Testis (tissue), 2 donors: ENCODE results near the gene ARHGAP44.

ENCODE experiments used
- POLR2A ChIP-seq: fragments of 450-650 bp; IDR thresholded peaks from one replicate; pipeline ENCODE4 v1.6.1; 2017; ENCODE audit warnings: antibody characterized with exemption, mild to moderate bottlenecking, moderate library complexity
- TF ChIP-seq, protein P1 (sequence below), 3 experiments: fragments of 450-650 bp in 2 of 3; fragments of 200-600 bp in 1 of 3; sonication (generic) in 1 of 3; IDR thresholded peaks; one replicate each; pipeline ENCODE4 v1.5.1; 2016 to 2019; ENCODE audit warnings: antibody characterized with exemption in 3 of 3, mild to moderate bottlenecking in 2 of 3, moderate library complexity in 1 of 3

- TF ChIP-seq, protein P1, sequence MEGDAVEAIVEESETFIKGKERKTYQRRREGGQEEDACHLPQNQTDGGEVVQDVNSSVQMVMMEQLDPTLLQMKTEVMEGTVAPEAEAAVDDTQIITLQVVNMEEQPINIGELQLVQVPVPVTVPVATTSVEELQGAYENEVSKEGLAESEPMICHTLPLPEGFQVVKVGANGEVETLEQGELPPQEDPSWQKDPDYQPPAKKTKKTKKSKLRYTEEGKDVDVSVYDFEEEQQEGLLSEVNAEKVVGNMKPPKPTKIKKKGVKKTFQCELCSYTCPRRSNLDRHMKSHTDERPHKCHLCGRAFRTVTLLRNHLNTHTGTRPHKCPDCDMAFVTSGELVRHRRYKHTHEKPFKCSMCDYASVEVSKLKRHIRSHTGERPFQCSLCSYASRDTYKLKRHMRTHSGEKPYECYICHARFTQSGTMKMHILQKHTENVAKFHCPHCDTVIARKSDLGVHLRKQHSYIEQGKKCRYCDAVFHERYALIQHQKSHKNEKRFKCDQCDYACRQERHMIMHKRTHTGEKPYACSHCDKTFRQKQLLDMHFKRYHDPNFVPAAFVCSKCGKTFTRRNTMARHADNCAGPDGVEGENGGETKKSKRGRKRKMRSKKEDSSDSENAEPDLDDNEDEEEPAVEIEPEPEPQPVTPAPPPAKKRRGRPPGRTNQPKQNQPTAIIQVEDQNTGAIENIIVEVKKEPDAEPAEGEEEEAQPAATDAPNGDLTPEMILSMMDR (IDR thresholded peaks at IDR 0.05): no peak
- no peak for TF ChIP-seq POLR2A
Measured at GRCh38 chr17:12856416-12856815, 67.1 kb downstream of the ARHGAP44 start.
